Lung (tissue), 12 donors: ENCODE measurements around the gene PHF14. TPM values are rescaled to one million over a fixed set of nuclear protein-coding genes. Genes with fewer than 3 reads are reported as not detected.

ENCODE experiments used
- ATAC-seq: fragments of 200-7000 bp; cut with Tn5 transposase; one replicate; pipeline ENCODE4 v1.9.1; 2020; ENCODE audit warnings: moderate number of reproducible peaks; ENCODE audit not compliant: insufficient read depth, low FRiP score
- DNase-seq, 3 donors: peaks; one replicate each; pipeline ENCODE4 v3.0.0-alpha.2; 2013 to 2017
- H3K27ac ChIP-seq, 2 donors: one replicate each; pipeline ENCODE4 v1.5.1; 2013; ENCODE audit warnings: mild to moderate bottlenecking in 2 of 2, moderate library complexity in 2 of 2, control low read depth in 1 of 2, inconsistent platforms in 1 of 2, low read depth in 1 of 2, low read length in 1 of 2
- H3K27me3 ChIP-seq, 3 donors: one replicate each; pipeline ENCODE4 v1.5.1; 2013; ENCODE audit warnings: low read length in 2 of 3; ENCODE audit not compliant: control insufficient read depth in 3 of 3, insufficient read depth in 3 of 3
- H3K36me3 ChIP-seq, 4 donors: one replicate each; pipeline ENCODE4 v1.5.1; 2013; ENCODE audit warnings: low read length in 4 of 4, mild to moderate bottlenecking in 1 of 4, moderate library complexity in 1 of 4; ENCODE audit not compliant: control insufficient read depth in 4 of 4, insufficient read depth in 4 of 4
- H3K4me1 ChIP-seq, 5 donors: one replicate each; pipeline ENCODE4 v1.5.1; 2013; ENCODE audit warnings: low read length in 5 of 5, mild to moderate bottlenecking in 2 of 5, moderate library complexity in 1 of 5; ENCODE audit not compliant: control insufficient read depth in 5 of 5, insufficient read depth in 5 of 5
- H3K4me3 ChIP-seq: one replicate; pipeline ENCODE4 v1.5.1; 2013; ENCODE audit warnings: mild to moderate bottlenecking, control low read depth, moderate library complexity
- H3K9ac ChIP-seq, 2 donors: one replicate each; pipeline ENCODE4 v1.5.1; 2013; ENCODE audit warnings: low read length in 2 of 2, control low read depth in 1 of 2; ENCODE audit not compliant: insufficient read depth in 1 of 2
- H3K9me3 ChIP-seq, 4 donors: one replicate each; pipeline ENCODE4 v1.5.1; 2013; ENCODE audit warnings: low read length in 3 of 4, mild to moderate bottlenecking in 1 of 4, moderate library complexity in 1 of 4; ENCODE audit not compliant: control insufficient read depth in 4 of 4, insufficient read depth in 3 of 4
- whole genome bisulfite sequencing, 2 donors: extraction: QIAGEN DNeasy Blood & Tissue Kit; methylation state at CpG; one replicate each; pipeline ENCODE4 v1.1.7; 2013; 5-methylcytosine and 5-hydroxymethylcytosine counted together
- polyA plus RNA-seq, 2 donors: library from polyadenylated mRNA; stranded (reverse); fragments of 200-250 nt; gene quantifications; one replicate each; pipeline ENCODE4 v1.2.1, GENCODE V29; 2013
- total RNA-seq, 2 donors: library from RNA; depleted of rRNA in 1 of 2; stranded (reverse); fragments of >200 nt in 1 of 2; gene quantifications; one replicate each; pipeline ENCODE4 v1.2.1, GENCODE V29; 2014 to 2021
- TF ChIP-seq, protein P1 (sequence below): IDR thresholded peaks from 2 replicates; pipeline ENCODE4 v1.5.1; 2012; ENCODE audit warnings: mild to moderate bottlenecking; ENCODE audit errors: control extremely low read depth, extremely low read depth
- donor health status: control.
- donor health status: control.
- donor health status: Bipolar disorder and iron deficiency.
- donor health status: healthy.
- donor health status: DM: yes; HTN: yes; CAD: no.

Gene PHF14
- total and polyA plus RNA-seq, 4 donors = 12.9 to 89.5 (median 24.7) TPM

DNA sequence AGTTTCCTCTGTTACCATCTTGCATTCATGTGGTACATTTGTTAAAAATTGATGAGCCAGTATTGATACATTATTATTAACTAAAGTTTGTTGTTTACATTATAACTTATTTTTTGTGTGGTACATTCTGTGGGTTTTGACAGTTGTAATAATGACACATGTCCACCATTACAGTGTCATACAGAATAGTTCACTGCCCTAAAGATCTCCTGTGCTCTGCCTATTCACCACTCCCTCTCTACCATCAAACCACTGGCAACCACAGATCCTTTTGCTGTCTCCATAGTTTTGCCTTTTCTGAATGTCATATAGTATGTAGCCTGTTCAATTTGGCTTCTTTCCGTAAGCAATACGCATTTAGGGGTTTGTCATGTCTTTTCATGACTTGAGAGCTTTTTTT lies 156.9 kb downstream of the PHF14 start:
- peaks cover 0 to 4% (median 0%) of the 10 kb centered on the region in 5 donors for H3K4me1 ChIP-seq
- no peak overlapping the region for H3K27ac ChIP-seq
- TF ChIP-seq, protein P1, sequence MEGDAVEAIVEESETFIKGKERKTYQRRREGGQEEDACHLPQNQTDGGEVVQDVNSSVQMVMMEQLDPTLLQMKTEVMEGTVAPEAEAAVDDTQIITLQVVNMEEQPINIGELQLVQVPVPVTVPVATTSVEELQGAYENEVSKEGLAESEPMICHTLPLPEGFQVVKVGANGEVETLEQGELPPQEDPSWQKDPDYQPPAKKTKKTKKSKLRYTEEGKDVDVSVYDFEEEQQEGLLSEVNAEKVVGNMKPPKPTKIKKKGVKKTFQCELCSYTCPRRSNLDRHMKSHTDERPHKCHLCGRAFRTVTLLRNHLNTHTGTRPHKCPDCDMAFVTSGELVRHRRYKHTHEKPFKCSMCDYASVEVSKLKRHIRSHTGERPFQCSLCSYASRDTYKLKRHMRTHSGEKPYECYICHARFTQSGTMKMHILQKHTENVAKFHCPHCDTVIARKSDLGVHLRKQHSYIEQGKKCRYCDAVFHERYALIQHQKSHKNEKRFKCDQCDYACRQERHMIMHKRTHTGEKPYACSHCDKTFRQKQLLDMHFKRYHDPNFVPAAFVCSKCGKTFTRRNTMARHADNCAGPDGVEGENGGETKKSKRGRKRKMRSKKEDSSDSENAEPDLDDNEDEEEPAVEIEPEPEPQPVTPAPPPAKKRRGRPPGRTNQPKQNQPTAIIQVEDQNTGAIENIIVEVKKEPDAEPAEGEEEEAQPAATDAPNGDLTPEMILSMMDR = no peak
- no peak for ATAC-seq
- peaks cover 1 to 6% (median 4%) of the 10 kb centered on the region in 4 donors for H3K36me3 ChIP-seq
- H3K9ac ChIP-seq = no peak overlapping the region
- WGBS, 2 donors = 96 to 97% methylated on average over 2 of the region's 2 CpGs
- H3K27me3 ChIP-seq = no peaks in the 10 kb centered on the region
- H3K4me3 ChIP-seq = no peak overlapping the region
- DNase-seq = no peak
- H3K9me3 ChIP-seq = no peaks in the 10 kb centered on the region

DNA sequence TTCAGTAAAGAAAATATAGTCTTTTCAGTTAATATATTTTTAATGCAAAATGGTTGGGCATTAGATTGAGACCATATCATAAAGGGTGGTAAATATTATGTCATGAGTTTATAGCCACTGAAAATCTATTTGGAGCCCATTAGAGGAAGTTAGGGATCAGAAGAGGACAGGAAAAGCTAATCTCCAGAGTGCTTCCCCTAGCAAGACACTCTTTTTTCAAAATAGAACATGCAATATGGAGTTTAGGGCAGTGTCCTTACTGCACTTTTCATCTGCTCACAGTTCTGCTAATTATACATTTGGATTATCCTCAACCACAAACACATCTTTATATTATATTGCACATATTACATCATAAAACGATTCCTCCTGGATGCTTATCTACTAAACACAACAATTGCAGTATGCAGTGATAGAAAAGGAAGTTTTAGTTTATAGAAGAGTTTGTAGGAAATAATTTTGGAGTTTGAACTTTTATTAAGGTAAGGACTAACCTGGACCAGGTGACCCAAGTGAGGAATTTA lies 159.8 kb downstream of the PHF14 start:
- no peaks in the 10 kb centered on the region for H3K27me3 ChIP-seq
- H3K4me3 ChIP-seq = no peak overlapping the region
- H3K4me1 ChIP-seq = peaks cover 0 to 4% (median 0%) of the 10 kb centered on the region in 5 donors
- TF ChIP-seq, protein P1 = no peak
- H3K27ac ChIP-seq = no peak overlapping the region
- 47 to 54% methylated on average over 1 of the region's 1 CpG for WGBS, 2 donors
- no peak overlapping the region for H3K9ac ChIP-seq
- no peak for ATAC-seq
- peaks cover 1 to 6% (median 4%) of the 10 kb centered on the region in 4 donors for H3K36me3 ChIP-seq
- no peaks in the 10 kb centered on the region for H3K9me3 ChIP-seq
- no peak for DNase-seq

DNA sequence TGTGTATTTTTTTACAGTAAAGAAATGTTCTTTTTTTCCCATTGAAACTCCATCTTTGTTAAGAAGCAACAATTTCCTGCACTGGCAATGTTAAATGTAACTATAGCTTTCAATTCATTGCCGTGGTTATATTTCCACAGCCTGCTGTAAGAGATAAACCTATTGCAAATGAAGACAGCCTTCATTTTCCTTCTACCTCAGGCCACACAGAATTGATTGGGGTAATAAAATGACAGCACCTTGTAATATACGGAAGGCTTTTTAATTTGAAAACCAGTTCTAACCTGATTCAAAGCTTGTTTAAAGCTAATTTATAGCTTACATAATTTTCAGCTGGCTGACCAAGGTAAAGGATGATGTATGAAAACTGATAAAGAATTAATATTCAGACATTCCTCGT lies 161.9 kb downstream of the PHF14 start:
- Histone ChIP-seq H3K4me3 (no peak overlapping the region), H3K27me3 (no peaks in the 10 kb centered on the region), H3K36me3 (peaks cover 1 to 6% (median 4%) of the 10 kb centered on the region in 4 donors), H3K27ac (no peak overlapping the region), H3K9me3 (no peaks in the 10 kb centered on the region), H3K4me1 (no peaks in the 10 kb centered on the region), H3K9ac (no peak overlapping the region)
- no peak for ATAC-seq
- DNase-seq = no peak
- TF ChIP-seq, protein P1 = no peak
- 91 to 96% methylated on average over 3 of the region's 3 CpGs for WGBS, 2 donors

DNA sequence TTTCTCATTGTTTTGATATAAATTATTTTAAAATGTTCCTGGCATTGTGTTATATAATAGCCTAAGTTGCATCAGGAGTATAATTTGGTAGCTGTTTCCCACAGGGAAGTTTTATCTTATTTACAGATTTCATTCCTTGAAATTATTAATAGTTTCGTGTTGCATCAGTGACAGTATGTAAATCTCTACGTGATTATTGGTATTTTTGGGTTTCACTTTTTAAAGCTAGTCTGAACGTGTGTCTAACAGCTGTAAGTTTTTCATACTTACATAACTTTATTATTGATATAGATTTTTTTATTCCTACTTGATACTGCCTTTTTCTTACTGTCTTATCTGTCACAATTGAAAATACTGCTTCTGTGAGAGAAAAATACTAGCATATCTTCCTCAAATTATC lies 167.9 kb downstream of the PHF14 start:
- H3K27ac ChIP-seq = no peak overlapping the region
- no peaks in the 10 kb centered on the region for H3K27me3 ChIP-seq
- peaks cover 0 to 3% (median 0%) of the 10 kb centered on the region in 4 donors for H3K36me3 ChIP-seq
- no peaks in the 10 kb centered on the region for H3K4me1 ChIP-seq
- TF ChIP-seq, protein P1 = no peak
- 88 to 93% methylated on average over 3 of the region's 3 CpGs for WGBS, 2 donors
- no peaks in the 10 kb centered on the region for H3K9me3 ChIP-seq
- H3K9ac ChIP-seq = no peak overlapping the region
- no peak for ATAC-seq
- DNase-seq = no peak
- no peak overlapping the region for H3K4me3 ChIP-seq
